ENCODE results near the gene PXYLP1. TPM values are rescaled to one million over a fixed set of nuclear protein-coding genes. Genes with fewer than 3 reads are reported as not detected.

PXYLP1 gene
- total RNA-seq, 4 donors from 2014 or later, result 0.46 to 13.1 (median 2.2) TPM

- Histone ChIP-seq H3K36me3 (no peaks in the 10 kb centered on the region), H3K4me3 (no peak overlapping the region), H3K4me1 (no peaks in the 10 kb centered on the region), H3K27ac (no peak overlapping the region), H3K27me3 (no peaks in the 10 kb centered on the region), H3K9me3 (no peaks in the 10 kb centered on the region)
- intact Hi-C loops (cut with DNase I; ENCODE audit: low total_unique reads), result no loop called here
- ATAC-seq (no peak), DNase-seq (no peak)
- in situ Hi-C loops (cut with MboI; ENCODE audit: low sequenced_read_pairs in 4 of 4), result loop anchor here in 2 of 4 donors (5.0 to 10.0 kb wide), 2 partner anchors 45 to 63 kb away; partner anchors contain the start of gene PXYLP1 (in 1 of the 2)
- TF ChIP-seq POLR2A (IDR thresholded peaks at IDR 0.05) (no peak), CTCF (IDR thresholded peaks at IDR 0.05 in 4 of 5, conservative IDR thresholded peaks at IDR 0.05 in 1 of 5) (no peak)
Measured at GRCh38 chr3:141277451-141277850, 45.8 kb downstream of the PXYLP1 start.

- no peaks in the 10 kb centered on the region for H3K9me3 ChIP-seq
- in situ Hi-C loops (cut with MboI; ENCODE audit: low sequenced_read_pairs in 4 of 4), result loop anchor here in 2 of 4 donors (5.0 to 10.0 kb wide), 2 partner anchors 46 to 64 kb away; partner anchors contain the start of gene PXYLP1 (in 1 of the 2)
Measured at GRCh38 chr3:141278196-141279076, 46.8 kb downstream of the PXYLP1 start.

GRCh38 chr3:141279077-141279967 is 47.7 kb downstream of the PXYLP1 start:
- in situ Hi-C loops (cut with MboI; ENCODE audit: low sequenced_read_pairs in 4 of 4) (loop anchor here in 2 of 4 donors (5.0 to 10.0 kb wide), 2 partner anchors 47 to 65 kb away; partner anchors contain the start of gene PXYLP1 (in 1 of the 2)), intact Hi-C loops (cut with DNase I; ENCODE audit: low total_unique reads) (loop anchor here (1.0 kb wide), 1 partner anchor 48 kb away; the partner anchor contains the start of gene PXYLP1)
- Histone ChIP-seq H3K4me3 (no peak overlapping the region), H3K36me3 (no peaks in the 10 kb centered on the region), H3K4me1 (no peaks in the 10 kb centered on the region), H3K27me3 (no peaks in the 10 kb centered on the region), H3K9me3 (no peaks in the 10 kb centered on the region), H3K27ac (no peak overlapping the region)
- DNase-seq (no peak), ATAC-seq (peak; percentile 72 to 79)
- TF ChIP-seq POLR2A (IDR thresholded peaks at IDR 0.05), result no peak
- TF ChIP-seq CTCF (IDR thresholded peaks at IDR 0.05 in 4 of 5, conservative IDR thresholded peaks at IDR 0.05 in 1 of 5), result peak; percentile 40 to 66 (median 59)

More at GRCh38 chr3:141278196-141279076, 46.8 kb downstream of the PXYLP1 start:
- Histone ChIP-seq H3K4me1 (no peaks in the 10 kb centered on the region), H3K4me3 (no peak overlapping the region), H3K36me3 (no peaks in the 10 kb centered on the region), H3K27ac (no peak overlapping the region), H3K27me3 (no peaks in the 10 kb centered on the region)
- ATAC-seq (peak; percentile 26 to 32), DNase-seq (peak in 1 of 2 donors; percentile 41)
- intact Hi-C loops (cut with DNase I; ENCODE audit: low total_unique reads), result loop anchor here (1.0 kb wide), 1 partner anchor 47 kb away; the partner anchor contains the start of gene PXYLP1
- TF ChIP-seq POLR2A (IDR thresholded peaks at IDR 0.05), result no peak
- no peak for TF ChIP-seq CTCF (IDR thresholded peaks at IDR 0.05 in 4 of 5, conservative IDR thresholded peaks at IDR 0.05 in 1 of 5)

DNA sequence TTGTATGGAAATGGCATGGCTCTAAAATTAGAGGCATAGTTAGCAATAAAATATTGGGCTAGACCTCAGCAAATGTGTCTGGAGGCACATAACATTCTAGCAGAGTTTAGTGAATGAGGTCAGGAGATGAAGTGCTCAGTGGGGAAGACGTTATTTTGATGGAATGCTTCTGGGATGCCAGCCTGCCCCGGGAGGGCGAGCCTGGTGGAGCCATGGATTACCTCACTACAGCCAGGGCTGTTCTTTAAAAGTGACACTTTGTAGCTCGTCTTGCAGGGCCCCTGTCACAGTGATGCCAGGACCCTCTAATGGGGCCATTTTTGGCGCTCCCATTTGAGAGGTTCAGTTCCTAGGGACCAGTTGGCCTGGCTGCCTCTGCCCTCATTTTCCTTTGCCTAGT is 48.5 kb downstream of the PXYLP1 start:
- Histone ChIP-seq H3K27me3 (no peaks in the 10 kb centered on the region), H3K4me3 (no peak overlapping the region), H3K9me3 (no peaks in the 10 kb centered on the region), H3K27ac (no peak overlapping the region), H3K4me1 (no peaks in the 10 kb centered on the region), H3K36me3 (no peaks in the 10 kb centered on the region)
- DNase-seq (no peak), ATAC-seq (no peak)
- TF ChIP-seq POLR2A (IDR thresholded peaks at IDR 0.05), result no peak
- TF ChIP-seq CTCF (IDR thresholded peaks at IDR 0.05 in 4 of 5, conservative IDR thresholded peaks at IDR 0.05 in 1 of 5), result no peak
- in situ Hi-C loops (cut with MboI; ENCODE audit: low sequenced_read_pairs in 4 of 4), result no loop called here
- intact Hi-C loops (cut with DNase I; ENCODE audit: low total_unique reads), result no loop called here
